B cell (primary cell): Measurements from ENCODE around the gene TMTC3. TPM values are rescaled to one million over a fixed set of nuclear protein-coding genes. Genes with fewer than 3 reads are reported as not detected.

Source experiments
- ATAC-seq: fragments of 200-7000 bp; cut with Tn5 transposase; one replicate; pipeline ENCODE4 v1.10.0; 2021; ENCODE audit warnings: low read depth, mild to moderate bottlenecking, moderate number of reproducible peaks, moderate library complexity
- CTCF ChIA-PET: fragments of 350-600 bp; sonication (Branson Sonifier 250); formaldehyde crosslinking; loops from one replicate; lab custom pipeline; 2021; ENCODE audit warnings: antibody characterized with exemption, inconsistent platforms; lab: Charles Lee
- POLR2A ChIA-PET: fragments of 350-600 bp; sonication (Branson Sonifier 250); formaldehyde crosslinking; loops from one replicate; lab custom pipeline; 2021; ENCODE audit warnings: antibody characterized with exemption; lab: Charles Lee
- DNase-seq: peaks from one replicate; pipeline ENCODE4 v3.0.0; 2013
- H2AFZ ChIP-seq: 2 replicates; pipeline ENCODE4 v1.6.1; 2012; ENCODE audit warnings: mild to moderate bottlenecking, low read depth, low read length; ENCODE audit not compliant: insufficient read depth, poor library complexity, severe bottlenecking
- H3K27ac ChIP-seq, 2 donors: 1 replicate in 1 of 2; 2 replicates in 1 of 2; pipeline ENCODE4 v1.5.1; 2012 to 2013; ENCODE audit warnings: low read length in 2 of 2, mild to moderate bottlenecking in 2 of 2, moderate library complexity in 1 of 2
- H3K27me3 ChIP-seq, 4 experiments: fragments of 200-600 bp in 1 of 4; sonication (generic) in 1 of 4; replicated peaks in 1 of 4; 1 replicate in 2 of 4; 2 replicates in 2 of 4; pipeline versions ENCODE4 v1.6.1 to v1.7.0; 2013 to 2016; ENCODE audit warnings: low read length in 3 of 4, mild to moderate bottlenecking in 2 of 4, mixed read lengths in 1 of 4, moderate library complexity in 1 of 4; ENCODE audit not compliant: insufficient read depth in 4 of 4, control insufficient read depth in 3 of 4; ENCODE audit errors: control extremely low read depth in 1 of 4
- H3K36me3 ChIP-seq, 2 experiments: replicated peaks in 1 of 2; 1 replicate in 1 of 2; 2 replicates in 1 of 2; pipeline versions ENCODE4 v1.6.1 to v1.7.1; 2013; ENCODE audit warnings: low read length in 1 of 2; ENCODE audit not compliant: insufficient read depth in 2 of 2, control insufficient read depth in 1 of 2; ENCODE audit errors: control extremely low read depth in 1 of 2, extremely low read depth in 1 of 2
- H3K4me1 ChIP-seq, 2 donors: fragments of 200-600 bp in 1 of 2; sonication (generic) in 1 of 2; 1 replicate in 1 of 2; 2 replicates in 1 of 2; pipeline versions ENCODE4 v1.5.1 to v1.6.1; 2013 to 2017; ENCODE audit warnings: low read length in 2 of 2; ENCODE audit not compliant: control insufficient read depth in 2 of 2, insufficient read depth in 2 of 2
- H3K4me2 ChIP-seq: replicated peaks from 2 replicates; pipeline ENCODE3; 2012; ENCODE audit warnings: mild to moderate bottlenecking, low read depth, low read length; ENCODE audit not compliant: poor library complexity, severe bottlenecking
- H3K4me3 ChIP-seq, 5 experiments: fragments of 200-600 bp in 1 of 5; sonication (generic) in 1 of 5; 1 replicate in 3 of 5; 2 replicates in 2 of 5; pipeline versions ENCODE4 v1.5.1 to v1.7.0; 2011 to 2016; ENCODE audit warnings: low read length in 4 of 5, mild to moderate bottlenecking in 4 of 5, low read depth in 2 of 5, control low read depth in 1 of 5, moderate library complexity in 1 of 5; ENCODE audit not compliant: insufficient read depth in 1 of 5; ENCODE audit errors: control extremely low read depth in 1 of 5, extremely low read depth in 1 of 5
- H3K79me2 ChIP-seq: fragments of 200-600 bp; sonication (generic); one replicate; pipeline ENCODE4 v1.6.0; 2016; ENCODE audit warnings: low read length; ENCODE audit not compliant: control insufficient read depth, insufficient read depth
- H3K9ac ChIP-seq: fragments of 200-600 bp; sonication (generic); 2 replicates; pipeline ENCODE4 v1.6.1; 2017; ENCODE audit warnings: mild to moderate bottlenecking, low read length, moderate library complexity
- H3K9me3 ChIP-seq, 3 donors: one replicate each; pipeline versions ENCODE4 v1.6.1 to v1.7.1; 2013; ENCODE audit warnings: low read length in 2 of 3; ENCODE audit not compliant: control insufficient read depth in 2 of 3, insufficient read depth in 1 of 3; ENCODE audit errors: control extremely low read depth in 1 of 3
- H4K20me1 ChIP-seq: 2 replicates; pipeline ENCODE4 v1.6.0; 2012; ENCODE audit warnings: mild to moderate bottlenecking, low read length; ENCODE audit not compliant: insufficient read depth, control insufficient read depth, poor library complexity, severe bottlenecking
- H3K27ac Mint-ChIP-seq: one replicate; pipeline ENCODE4 v1.8.0; 2021; ENCODE audit warnings: mixed read lengths
- H3K27me3 Mint-ChIP-seq: one replicate; pipeline ENCODE4 v1.8.0; 2021; ENCODE audit warnings: mixed read lengths
- H3K4me1 Mint-ChIP-seq: one replicate; pipeline ENCODE4 v1.8.0; 2021; ENCODE audit warnings: mixed read lengths
- H3K4me3 Mint-ChIP-seq: one replicate; pipeline ENCODE4 v1.8.0; 2021; ENCODE audit warnings: mixed read lengths
- H3K9me3 Mint-ChIP-seq: one replicate; pipeline ENCODE4 v1.8.0; 2022; ENCODE audit warnings: mixed read lengths; ENCODE audit not compliant: insufficient read depth
- EZH2 ChIP-seq: IDR thresholded peaks from 2 replicates; pipeline ENCODE4 v1.6.1; 2012; ENCODE audit warnings: borderline replicate concordance, low read depth, mild to moderate bottlenecking, moderate library complexity, low read length; ENCODE audit not compliant: insufficient read depth, poor library complexity, severe bottlenecking
- intact Hi-C: fragments of 100-400 bp; cut with micrococcal nuclease; formaldehyde crosslinking; loops from one replicate; pipeline ENCODE4 v1.10.0; 2022
- polyA plus RNA-seq: library from polyadenylated mRNA; depleted of rRNA; stranded (reverse); fragments of >200 nt; gene quantifications from 2 replicates; pipeline ENCODE4 v1.2.3, GENCODE V29; 2012
- total RNA-seq, 2 donors: library from RNA; stranded (reverse); fragments of 120-200 nt in 1 of 2; gene quantifications; 1 replicate in 1 of 2; 2 replicates in 1 of 2; pipeline versions ENCODE4 v1.2.3 to v1.2.4, GENCODE V29; 2013 to 2022
- TF ChIP-seq, protein P1 (sequence below): fragments of 200-600 bp; IDR thresholded peaks from one replicate; pipeline ENCODE4 v1.8.0; 2022; ENCODE audit warnings: antibody characterized with exemption, mild to moderate bottlenecking

TMTC3 gene
- total and polyA plus RNA-seq, 2 donors (not counting 1 experiment from before 2014, with no cell fraction given) = 1.7 to 10.1 TPM

GRCh38 chr12:88223519-88223918 lies 81.4 kb downstream of the TMTC3 start:
- Mint-ChIP-seq H3K27me3 (no peaks in the 10 kb centered on the region), H3K27ac (no peak overlapping the region), H3K9me3 (peaks cover 17% of the 10 kb centered on the region), H3K4me1 (no peaks in the 10 kb centered on the region), H3K4me3 (no peak overlapping the region)
- H3K4me3 ChIP-seq = no peak overlapping the region
- intact Hi-C loops = no loop called here
- H3K36me3 ChIP-seq = no peaks in the 10 kb centered on the region
- no peaks in the 10 kb centered on the region for H4K20me1 ChIP-seq
- H2AFZ ChIP-seq = no peak overlapping the region
- no peaks in the 10 kb centered on the region for H3K79me2 ChIP-seq
- DNase-seq (no peak), ATAC-seq (no peak)
- H3K4me1 ChIP-seq = no peaks in the 10 kb centered on the region
- ChIA-PET POLR2A (no interaction called here), CTCF (no interaction called here)
- no peak overlapping the region for H3K27ac ChIP-seq
- H3K9ac ChIP-seq = no peak overlapping the region
- TF ChIP-seq, protein P1, sequence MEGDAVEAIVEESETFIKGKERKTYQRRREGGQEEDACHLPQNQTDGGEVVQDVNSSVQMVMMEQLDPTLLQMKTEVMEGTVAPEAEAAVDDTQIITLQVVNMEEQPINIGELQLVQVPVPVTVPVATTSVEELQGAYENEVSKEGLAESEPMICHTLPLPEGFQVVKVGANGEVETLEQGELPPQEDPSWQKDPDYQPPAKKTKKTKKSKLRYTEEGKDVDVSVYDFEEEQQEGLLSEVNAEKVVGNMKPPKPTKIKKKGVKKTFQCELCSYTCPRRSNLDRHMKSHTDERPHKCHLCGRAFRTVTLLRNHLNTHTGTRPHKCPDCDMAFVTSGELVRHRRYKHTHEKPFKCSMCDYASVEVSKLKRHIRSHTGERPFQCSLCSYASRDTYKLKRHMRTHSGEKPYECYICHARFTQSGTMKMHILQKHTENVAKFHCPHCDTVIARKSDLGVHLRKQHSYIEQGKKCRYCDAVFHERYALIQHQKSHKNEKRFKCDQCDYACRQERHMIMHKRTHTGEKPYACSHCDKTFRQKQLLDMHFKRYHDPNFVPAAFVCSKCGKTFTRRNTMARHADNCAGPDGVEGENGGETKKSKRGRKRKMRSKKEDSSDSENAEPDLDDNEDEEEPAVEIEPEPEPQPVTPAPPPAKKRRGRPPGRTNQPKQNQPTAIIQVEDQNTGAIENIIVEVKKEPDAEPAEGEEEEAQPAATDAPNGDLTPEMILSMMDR = no peak
- TF ChIP-seq EZH2 = no peak
- peaks cover 4 to 8% (median 5%) of the 10 kb centered on the region in 3 donors for H3K9me3 ChIP-seq
- H3K4me2 ChIP-seq = no peak overlapping the region
- H3K27me3 ChIP-seq = no peaks in the 10 kb centered on the region

DNA sequence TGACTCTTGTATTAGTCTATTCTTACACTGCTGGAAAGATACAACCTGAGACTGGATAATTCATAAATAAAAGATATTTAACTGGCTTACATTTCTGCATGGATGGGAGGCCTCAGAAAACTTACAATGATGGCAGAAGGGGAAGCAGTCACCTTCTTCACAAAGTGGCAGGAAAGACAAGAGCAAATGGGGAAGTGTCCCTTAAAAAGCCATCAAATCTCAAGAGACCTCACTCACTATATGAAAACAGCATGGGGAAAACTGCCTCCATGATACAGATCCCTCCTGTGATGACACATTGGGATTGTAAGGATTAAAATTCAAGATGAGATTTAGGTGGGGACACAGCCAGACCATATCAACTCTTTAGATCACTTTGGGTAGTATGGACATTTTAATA lies 83.7 kb downstream of the TMTC3 start:
- Mint-ChIP-seq H3K27me3 (no peaks in the 10 kb centered on the region), H3K4me3 (no peak overlapping the region), H3K9me3 (peaks cover 6% of the 10 kb centered on the region), H3K4me1 (no peaks in the 10 kb centered on the region), H3K27ac (no peak overlapping the region)
- no peak overlapping the region for H2AFZ ChIP-seq
- H3K27ac ChIP-seq = no peak overlapping the region
- TF ChIP-seq, protein P1 = no peak
- TF ChIP-seq EZH2 = no peak
- peaks cover 0 to 6% (median 0%) of the 10 kb centered on the region in 3 donors for H3K9me3 ChIP-seq
- ChIA-PET CTCF (no interaction called here), POLR2A (no interaction called here)
- no peak overlapping the region for H3K9ac ChIP-seq
- no peaks in the 10 kb centered on the region for H4K20me1 ChIP-seq
- H3K4me3 ChIP-seq = no peak overlapping the region
- no peak for DNase-seq
- no peaks in the 10 kb centered on the region for H3K79me2 ChIP-seq
- H3K4me1 ChIP-seq = no peaks in the 10 kb centered on the region
- intact Hi-C loops = no loop called here
- no peaks in the 10 kb centered on the region for H3K27me3 ChIP-seq
- no peak overlapping the region for H3K4me2 ChIP-seq
- no peak for ATAC-seq
- no peaks in the 10 kb centered on the region for H3K36me3 ChIP-seq
